Raji (cell line): Measurements from ENCODE around the gene TFAP2A.

ENCODE experiments used
- POLR2A ChIP-seq: IDR thresholded peaks from 2 replicates; pipeline ENCODE4 v1.6.1; 2011; ENCODE audit warnings: low read depth, low read length, control low read depth; ENCODE audit not compliant: insufficient read depth

TFAP2A gene

GRCh38 chr6:10411131-10411970 lies 3.5 kb downstream of the TFAP2A start:
- TF ChIP-seq POLR2A = no peak

GRCh38 chr6:10410207-10411050 lies 4.4 kb downstream of the TFAP2A start:
- no peak for TF ChIP-seq POLR2A

- no peak for TF ChIP-seq POLR2A
Observed at GRCh38 chr6:10409731-10410206, 5.1 kb downstream of the TFAP2A start.

- TF ChIP-seq POLR2A = no peak
Observed at GRCh38 chr6:10409233-10409721, 5.6 kb downstream of the TFAP2A start.

- no peak for TF ChIP-seq POLR2A
Observed at GRCh38 chr6:10408457-10408856, 6.4 kb downstream of the TFAP2A start.

- no peak for TF ChIP-seq POLR2A
Observed at GRCh38 chr6:10407674-10408054, 7.2 kb downstream of the TFAP2A start.

GRCh38 chr6:10407018-10407673 lies 7.7 kb downstream of the TFAP2A start:
- no peak for TF ChIP-seq POLR2A

- no peak for TF ChIP-seq POLR2A
Observed at GRCh38 chr6:10406556-10406955, 8.3 kb downstream of the TFAP2A start.

GRCh38 chr6:10405513-10405900 lies 9.4 kb downstream of the TFAP2A start:
- TF ChIP-seq POLR2A = no peak

- no peak; the same call in 1 of the 2 replicates for TF ChIP-seq POLR2A
Observed at GRCh38 chr6:10404799-10405512, 9.9 kb downstream of the TFAP2A start.

- peak; percentile 75 for TF ChIP-seq POLR2A
Observed at GRCh38 chr6:10404107-10404798, 10.6 kb downstream of the TFAP2A start.

- TF ChIP-seq POLR2A = no peak
Observed at GRCh38 chr6:10403385-10404106, 11.3 kb downstream of the TFAP2A start.

GRCh38 chr6:10402648-10403311 lies 12.1 kb downstream of the TFAP2A start:
- TF ChIP-seq POLR2A = no peak

GRCh38 chr6:10401632-10402223 lies 13.1 kb downstream of the TFAP2A start:
- TF ChIP-seq POLR2A = no peak
